ENCODE results near the gene BCL2. TPM values are rescaled to one million over a fixed set of nuclear protein-coding genes. Genes with fewer than 3 reads are reported as not detected.

Gene BCL2
- polyA plus RNA-seq, 10 donors, result 14.0 to 22.8 (median 17.6) TPM

- DNase-seq, result no peak
Measured at GRCh38 chr18:63091671-63092364, 227.8 kb downstream of the BCL2 start.

GRCh38 chr18:63090334-63090733 is 229.2 kb downstream of the BCL2 start:
- DNase-seq, result peak in 1 of 3 donors; percentile 14

GRCh38 chr18:63089041-63089440 is 230.5 kb downstream of the BCL2 start:
- DNase-seq, result no peak

GRCh38 chr18:63088262-63088661 is 231.3 kb downstream of the BCL2 start:
- no peak for DNase-seq

- no peak for DNase-seq
Measured at GRCh38 chr18:63087421-63088230, 231.9 kb downstream of the BCL2 start.

- DNase-seq, result no peak
Measured at GRCh38 chr18:63085611-63086010, 234.0 kb downstream of the BCL2 start.

GRCh38 chr18:63084219-63084618 is 235.3 kb downstream of the BCL2 start:
- DNase-seq, result no peak

- DNase-seq, result no peak
Measured at GRCh38 chr18:63083555-63083954, 236.0 kb downstream of the BCL2 start.

GRCh38 chr18:63083020-63083531 is 236.5 kb downstream of the BCL2 start:
- no peak for DNase-seq

GRCh38 chr18:63082366-63083019 is 237.1 kb downstream of the BCL2 start:
- DNase-seq, result no peak

- DNase-seq, result no peak
Measured at GRCh38 chr18:63079114-63079513, 240.5 kb downstream of the BCL2 start.

GRCh38 chr18:63078471-63078870 is 241.1 kb downstream of the BCL2 start:
- no peak for DNase-seq

GRCh38 chr18:63074981-63075404 is 244.6 kb downstream of the BCL2 start:
- DNase-seq, result peak; percentile 67 to 90 (median 75)

GRCh38 chr18:63073481-63073880 is 246.1 kb downstream of the BCL2 start:
- DNase-seq, result no peak

Other genes starting within 250 kb of the BCL2 start
- 10 to 100 TPM; 24.8 to 35.1 (median 27.5) TPM for gene KDSR, start 47.4 kb upstream of the BCL2 start, polyA plus RNA-seq (ENCODE audit: insufficient read length in 10 of 10)
- 10 to 100 TPM; 20.1 to 30.6 (median 26.3) TPM for gene VPS4B, start 102.7 kb upstream of the BCL2 start, polyA plus RNA-seq (ENCODE audit: insufficient read length in 10 of 10)
- gene SERPINB5, start 157.2 kb upstream of the BCL2 start, polyA plus RNA-seq (ENCODE audit: insufficient read length in 10 of 10), result 1 to 10 TPM in 2 of 10 donors, not detected in 8; 5.6 to 9.8 TPM
- 1 to 10 TPM in 1 of 10 donors, under 1 TPM in 9; 0.35 to 1.8 (median 0.57) TPM for gene SERPINB12, start 222.6 kb upstream of the BCL2 start, polyA plus RNA-seq (ENCODE audit: insufficient read length in 10 of 10)